HepG2 (cell line): ENCODE data around the gene CFD. TPM values are rescaled to one million over a fixed set of nuclear protein-coding genes. Genes with fewer than 3 reads are reported as not detected.

Experiments used
- ATAC-seq: fragments of 200-7000 bp; cut with Tn5 transposase; 3 replicates; pipeline ENCODE4 v1.9.1; 2020; ENCODE audit warnings: mild to moderate bottlenecking, moderate library complexity
- BruUV-seq: library from RNA; stranded (reverse); fragments of 400-500 nt; replicated peaks from 2 replicates; lab custom pipeline; 2021; lab: Mats Ljungman, UMichigan
- CTCF ChIA-PET: fragments of 300-600 bp; formaldehyde crosslinking; extraction: SDS; loops from one replicate; lab custom pipeline; 2021; ENCODE audit warnings: low total read pairs, inconsistent platforms, low intra/inter-chr PET ratio; lab: Yijun Ruan, JAX
- POLR2A ChIA-PET: fragments of 350-600 bp; sonication (Branson Sonifier 250); formaldehyde crosslinking; loops from one replicate; lab custom pipeline; 2020; ENCODE audit warnings: antibody characterized with exemption, inconsistent platforms; lab: Yijun Ruan, JAX
- DNase-seq: peaks from one replicate; pipeline ENCODE4 v3.0.0-alpha.2; 2015; ENCODE audit warnings: low spot score
- FAIRE-seq: peaks from 3 replicates; lab custom pipeline; 2011; peaks lifted over from hg19 to GRCh38; lab: Jason Lieb, UNC
- H2AFZ ChIP-seq: one replicate; pipeline ENCODE4 v1.6.1; 2011; ENCODE audit warnings: low read length, inconsistent platforms
- H3K27ac ChIP-seq: fragments of 300-600 bp; 3 replicates; pipeline ENCODE4 v1.8.0; 2011; ENCODE audit warnings: mixed run types, mild to moderate bottlenecking, mixed read lengths, low read length, inconsistent platforms; ENCODE audit not compliant: insufficient read depth; ENCODE audit errors: extremely low read length
- H3K27me3 ChIP-seq, 2 experiments: fragments of 200-600 bp in 1 of 2; 2 replicates in 1 of 2; 3 replicates in 1 of 2; pipeline versions ENCODE4 v1.6.0 to v1.8.0; 2011; ENCODE audit warnings: low read length in 2 of 2, mild to moderate bottlenecking in 2 of 2, moderate library complexity in 2 of 2, inconsistent platforms in 1 of 2; ENCODE audit not compliant: insufficient read depth in 2 of 2, control insufficient read depth in 1 of 2
- H3K36me3 ChIP-seq, 2 experiments: fragments of 200-600 bp in 1 of 2; replicated peaks in 1 of 2; 2 replicates in 1 of 2; 3 replicates in 1 of 2; pipeline versions ENCODE4 v1.5.1 to v1.8.0; 2011; ENCODE audit warnings: low read length in 2 of 2, inconsistent platforms in 1 of 2; ENCODE audit not compliant: insufficient read depth in 2 of 2, control insufficient read depth in 1 of 2
- H3K4me1 ChIP-seq: 2 replicates; pipeline ENCODE4 v1.5.1; 2012; ENCODE audit warnings: low read length, inconsistent platforms; ENCODE audit not compliant: insufficient read depth
- H3K4me2 ChIP-seq: 2 replicates; pipeline ENCODE4 v1.6.0; 2011; ENCODE audit warnings: low read depth, low read length, inconsistent platforms
- H3K4me3 ChIP-seq, 3 experiments: fragments of 200-600 bp in 1 of 3; sonication (generic), shearing (Covaris generic) in 1 of 3; replicated peaks in 1 of 3; 2 replicates each; pipeline ENCODE4 v1.5.1; 2011 to 2016; ENCODE audit warnings: low read length in 3 of 3, inconsistent platforms in 2 of 3, low read depth in 2 of 3, mild to moderate bottlenecking in 2 of 3, control low read depth in 1 of 3, mixed read lengths in 1 of 3; ENCODE audit not compliant: insufficient read depth in 1 of 3
- H3K79me2 ChIP-seq: one replicate; pipeline ENCODE4 v1.6.1; 2011; ENCODE audit warnings: low read length, inconsistent platforms; ENCODE audit not compliant: insufficient read depth
- H3K9ac ChIP-seq: 2 replicates; pipeline ENCODE4 v1.6.0; 2011; ENCODE audit warnings: mild to moderate bottlenecking, low read depth, low read length, inconsistent platforms; ENCODE audit not compliant: insufficient read depth
- H3K9me3 ChIP-seq: 2 replicates; pipeline ENCODE4 v1.5.1; 2012; ENCODE audit warnings: mild to moderate bottlenecking, low read length
- H4K20me1 ChIP-seq: 2 replicates; pipeline ENCODE4 v1.6.0; 2011; ENCODE audit warnings: inconsistent platforms, mild to moderate bottlenecking, low read length, moderate library complexity; ENCODE audit not compliant: insufficient read depth
- NR0B2 ChIP-seq: sonication (generic); formaldehyde crosslinking; IDR thresholded peaks from 2 replicates; pipeline ENCODE4 v1.4.0; 2020; ENCODE audit warnings: mild to moderate bottlenecking, missing genetic modification reagents
- PCBP2 ChIP-seq: fragments of 200-400 bp; formaldehyde crosslinking; optimal IDR thresholded peaks from 2 replicates; pipeline ENCODE3; 2018; ENCODE audit warnings: low read length, low read depth; ENCODE audit not compliant: poor library complexity, severe bottlenecking
- POLR2AphosphoS2 ChIP-seq: IDR thresholded peaks from 2 replicates; pipeline ENCODE4 v1.6.1; 2011; ENCODE audit warnings: low read depth, low read length, improper control_type of control experiment
- RCOR2 ChIP-seq: IDR thresholded peaks from 2 replicates; pipeline ENCODE4 v1.6.1; 2016; ENCODE audit warnings: missing biosample characterization, missing genetic modification reagents
- SP4 ChIP-seq: sonication (generic); formaldehyde crosslinking; IDR thresholded peaks from 2 replicates; pipeline ENCODE4 v1.8.1; 2023; ENCODE audit warnings: mild to moderate bottlenecking, missing genetic modification reagents
- TRIM24 ChIP-seq: sonication (generic); formaldehyde crosslinking; IDR thresholded peaks from 2 replicates; pipeline ENCODE4 v1.8.0; 2022; ENCODE audit warnings: mild to moderate bottlenecking, missing genetic modification reagents
- ZFP62 ChIP-seq: sonication (generic); formaldehyde crosslinking; IDR thresholded peaks from 2 replicates; pipeline ENCODE4 v1.4.0; 2020; ENCODE audit warnings: missing genetic modification reagents
- ZNF235 ChIP-seq: sonication (generic); formaldehyde crosslinking; IDR thresholded peaks from 2 replicates; pipeline ENCODE4 v1.8.1; 2023; ENCODE audit warnings: mild to moderate bottlenecking, missing genetic modification reagents, borderline replicate concordance
- ZNF549 ChIP-seq: sonication (generic); formaldehyde crosslinking; IDR thresholded peaks from 2 replicates; pipeline ENCODE4 v1.5.0; 2020; ENCODE audit warnings: missing genetic modification reagents
- ZNF569 ChIP-seq: sonication (generic); formaldehyde crosslinking; IDR thresholded peaks from 2 replicates; pipeline ENCODE4 v1.5.0; 2020; ENCODE audit warnings: mild to moderate bottlenecking, missing genetic modification reagents, moderate library complexity, borderline replicate concordance
- ZNF703 ChIP-seq: sonication (generic); formaldehyde crosslinking; IDR thresholded peaks from 2 replicates; pipeline ENCODE4 v1.5.1; 2020; ENCODE audit warnings: missing genetic modification reagents, mild to moderate bottlenecking, moderate library complexity, borderline replicate concordance
- ZNF768 ChIP-seq: sonication (generic); formaldehyde crosslinking; IDR thresholded peaks from 2 replicates; pipeline ENCODE4 v1.4.0; 2020; ENCODE audit warnings: missing genetic modification reagents
- WGBS: methylation state at CpG from one replicate; pipeline ENCODE4 v1.1.6; 2017; ENCODE audit warnings: low lambda C conversion rate; 5-methylcytosine and 5-hydroxymethylcytosine counted together
- in situ Hi-C: cut with HindIII; loops from 2 replicates; pipeline ENCODE4 v1.10.0; 2017; ENCODE audit warnings: low pct_unique_long_range_greater_than_20kb; ENCODE audit not compliant: extremely low pct_ligation_motif_present
- intact Hi-C: fragments of 100-400 bp; cut with micrococcal nuclease; formaldehyde crosslinking; loops from one replicate; pipeline ENCODE4 v1.10.0; 2022; ENCODE audit not compliant: unreplicated experiment
- polyA plus RNA-seq, 8 experiments: library from polyadenylated mRNA; depleted of rRNA in 3 of 8; stranded (reverse) in 7 of 8; unstranded in 1 of 8; fragments of >200 nt; fragmentation: Illumina TruSeq in 4 of 8; extraction: Trizol in 4 of 8; gene quantifications; 2 replicates each; pipeline versions ENCODE4 v1.2.1 to v1.2.3, GENCODE V29; 2011 to 2016; ENCODE audit warnings: low read depth in 4 of 8, missing spikeins in 1 of 8, mixed read lengths in 1 of 8; ENCODE audit not compliant: insufficient read depth in 1 of 8
- total RNA-seq, 5 experiments: library from RNA; depleted of rRNA; stranded (reverse); fragments of >200 nt; fragmentation: Illumina TruSeq; extraction: Trizol; gene quantifications; 2 replicates each; pipeline ENCODE4 v1.2.3, GENCODE V29; 2016; ENCODE audit warnings: low read depth in 1 of 5
- TF ChIP-seq, protein P1 (sequence below): sonication (generic); formaldehyde crosslinking; IDR thresholded peaks from 2 replicates; pipeline ENCODE4 v1.4.0; 2020; ENCODE audit warnings: missing genetic modification reagents
- TF ChIP-seq, protein P2 (sequence below): sonication (generic); formaldehyde crosslinking; conservative IDR thresholded peaks from 2 replicates; pipeline ENCODE4 v1.8.0; 2022; ENCODE audit warnings: mild to moderate bottlenecking, moderate library complexity, missing genetic modification reagents

CFD gene
- total and polyA plus RNA-seq, 2 of the 13 experiments (the other 11 are each of a cell fraction or from before 2014, with no cell fraction given), result 2.3 to 4.6 TPM

GRCh38 chr19:870314-870713 is 10.8 kb downstream of the CFD start:
- ChIA-PET POLR2A (no interaction called here), CTCF (no interaction called here)
- no peak overlapping the region for H3K9ac ChIP-seq
- no peak for ATAC-seq
- no peak overlapping the region for H2AFZ ChIP-seq
- WGBS, result 95% methylated on average over 8 of the region's 8 CpGs
- no peaks in the 10 kb centered on the region for H4K20me1 ChIP-seq
- no peak overlapping the region for H3K4me2 ChIP-seq
- H3K36me3 ChIP-seq, result peaks cover 3 to 12% of the 10 kb centered on the region in 2 experiments; a peak in 2 of 5 replicates
- no peak for DNase-seq
- BruUV-seq, result no TSS peak
- H3K4me1 ChIP-seq, result no peaks in the 10 kb centered on the region
- no peaks in the 10 kb centered on the region for H3K9me3 ChIP-seq
- in situ Hi-C loops (no loop called here), intact Hi-C loops (no loop called here)
- H3K4me3 ChIP-seq, result no peak overlapping the region
- H3K27ac ChIP-seq, result no peak overlapping the region
- H3K27me3 ChIP-seq, result no peaks in the 10 kb centered on the region
- TF ChIP-seq TRIM24 (no peak), ZNF703 (CRISPR knock-in tag) (no peak), NR0B2 (CRISPR knock-in tag) (no peak), PCBP2 (no peak), POLR2AphosphoS2 (no peak), ZNF235 (CRISPR knock-in tag) (no peak), ZNF549 (CRISPR knock-in tag) (no peak), SP4 (CRISPR knock-in tag) (no peak), ZNF569 (CRISPR knock-in tag) (no peak), ZFP62 (CRISPR knock-in tag) (no peak), ZNF768 (CRISPR knock-in tag) (no peak), RCOR2 (CRISPR knock-in tag) (no peak)
- TF ChIP-seq, protein P1, sequence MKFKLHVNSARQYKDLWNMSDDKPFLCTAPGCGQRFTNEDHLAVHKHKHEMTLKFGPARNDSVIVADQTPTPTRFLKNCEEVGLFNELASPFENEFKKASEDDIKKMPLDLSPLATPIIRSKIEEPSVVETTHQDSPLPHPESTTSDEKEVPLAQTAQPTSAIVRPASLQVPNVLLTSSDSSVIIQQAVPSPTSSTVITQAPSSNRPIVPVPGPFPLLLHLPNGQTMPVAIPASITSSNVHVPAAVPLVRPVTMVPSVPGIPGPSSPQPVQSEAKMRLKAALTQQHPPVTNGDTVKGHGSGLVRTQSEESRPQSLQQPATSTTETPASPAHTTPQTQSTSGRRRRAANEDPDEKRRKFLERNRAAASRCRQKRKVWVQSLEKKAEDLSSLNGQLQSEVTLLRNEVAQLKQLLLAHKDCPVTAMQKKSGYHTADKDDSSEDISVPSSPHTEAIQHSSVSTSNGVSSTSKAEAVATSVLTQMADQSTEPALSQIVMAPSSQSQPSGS (CRISPR knock-in tag), result no peak
- TF ChIP-seq, protein P2, sequence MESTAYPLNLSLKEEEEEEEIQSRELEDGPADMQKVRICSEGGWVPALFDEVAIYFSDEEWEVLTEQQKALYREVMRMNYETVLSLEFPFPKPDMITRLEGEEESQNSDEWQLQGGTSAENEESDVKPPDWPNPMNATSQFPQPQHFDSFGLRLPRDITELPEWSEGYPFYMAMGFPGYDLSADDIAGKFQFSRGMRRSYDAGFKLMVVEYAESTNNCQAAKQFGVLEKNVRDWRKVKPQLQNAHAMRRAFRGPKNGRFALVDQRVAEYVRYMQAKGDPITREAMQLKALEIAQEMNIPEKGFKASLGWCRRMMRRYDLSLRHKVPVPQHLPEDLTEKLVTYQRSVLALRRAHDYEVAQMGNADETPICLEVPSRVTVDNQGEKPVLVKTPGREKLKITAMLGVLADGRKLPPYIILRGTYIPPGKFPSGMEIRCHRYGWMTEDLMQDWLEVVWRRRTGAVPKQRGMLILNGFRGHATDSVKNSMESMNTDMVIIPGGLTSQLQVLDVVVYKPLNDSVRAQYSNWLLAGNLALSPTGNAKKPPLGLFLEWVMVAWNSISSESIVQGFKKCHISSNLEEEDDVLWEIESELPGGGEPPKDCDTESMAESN, result no peak
- no peak for FAIRE-seq
- H3K79me2 ChIP-seq, result no peaks in the 10 kb centered on the region
